HCT116 (cell line): ENCODE data around the gene RPS6KA1.

Source experiments
- CBX3 ChIP-seq: IDR thresholded peaks from 2 replicates; pipeline ENCODE4 v1.6.1; 2012; ENCODE audit warnings: low read depth
- CEBPB ChIP-seq: IDR thresholded peaks from 2 replicates; pipeline ENCODE4 v1.6.1; 2012; ENCODE audit warnings: low read depth
- CTCF ChIP-seq, 3 experiments: fragments of 200-600 bp in 1 of 3; sonication (generic) in 1 of 3; IDR thresholded peaks in 2 of 3; conservative IDR thresholded peaks in 1 of 3; 2 replicates each; pipeline ENCODE4 v1.5.1; 2012 to 2017; ENCODE audit warnings: low read depth in 2 of 3, low read length in 2 of 3, antibody characterized with exemption in 1 of 3, borderline replicate concordance in 1 of 3, control low read depth in 1 of 3, mild to moderate bottlenecking in 1 of 3, mixed read lengths in 1 of 3, mixed run types in 1 of 3, moderate library complexity in 1 of 3; ENCODE audit not compliant: insufficient read depth in 1 of 3
- EZH2phosphoT487 ChIP-seq: fragments of 200-600 bp; IDR thresholded peaks from 2 replicates; pipeline ENCODE4 v1.6.1; 2018; ENCODE audit warnings: antibody characterized with exemption, borderline replicate concordance
- MAX ChIP-seq: IDR thresholded peaks from 2 replicates; pipeline ENCODE4 v1.6.1; 2012
- POLR2A ChIP-seq: IDR thresholded peaks from 2 replicates; pipeline ENCODE4 v1.7.0; 2011; ENCODE audit warnings: borderline replicate concordance; ENCODE audit not compliant: insufficient read depth, insufficient read length; ENCODE audit errors: extremely low read depth
- SP1 ChIP-seq: IDR thresholded peaks from 2 replicates; pipeline ENCODE4 v1.6.1; 2012; ENCODE audit warnings: low read depth
- SRF ChIP-seq: IDR thresholded peaks from 2 replicates; pipeline ENCODE4 v1.6.1; 2012; ENCODE audit warnings: low read depth
- TF ChIP-seq, protein P1 (sequence below): IDR thresholded peaks from 2 replicates; pipeline ENCODE4 v1.6.1; 2012

DNA sequence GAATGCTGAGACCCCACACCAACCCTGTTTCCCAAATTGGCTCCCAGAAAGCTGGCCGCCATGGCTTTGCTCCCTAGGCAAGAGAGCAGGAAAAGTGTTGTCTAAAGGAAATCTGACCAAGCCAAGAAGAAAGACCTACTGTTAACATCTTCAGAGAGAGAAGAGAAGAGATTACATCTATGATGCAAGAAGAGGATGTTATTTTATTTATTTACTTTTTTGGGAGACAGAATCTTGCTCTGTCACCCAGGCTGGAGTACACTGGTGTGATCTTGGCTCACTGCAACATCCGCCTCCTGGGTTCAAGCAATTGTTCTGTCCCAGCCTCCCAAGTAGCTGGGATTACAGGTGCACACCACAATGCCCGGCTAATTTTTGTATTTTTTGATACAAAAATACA lies 35.6 kb upstream of the RPS6KA1 start:
- TF ChIP-seq CEBPB (no peak), CTCF (IDR thresholded peaks at IDR 0.05 in 2 of 3, conservative IDR thresholded peaks at IDR 0.05 in 1 of 3; ENCODE audit: borderline replicate concordance in 1 of 3, insufficient read depth in 1 of 3, low read depth in 2 of 3, low read length in 2 of 3) (no peak), POLR2A (no peak), EZH2phosphoT487 (no peak), CBX3 (no peak), MAX (no peak), SP1 (no peak), SRF (no peak)
- TF ChIP-seq, protein P1, sequence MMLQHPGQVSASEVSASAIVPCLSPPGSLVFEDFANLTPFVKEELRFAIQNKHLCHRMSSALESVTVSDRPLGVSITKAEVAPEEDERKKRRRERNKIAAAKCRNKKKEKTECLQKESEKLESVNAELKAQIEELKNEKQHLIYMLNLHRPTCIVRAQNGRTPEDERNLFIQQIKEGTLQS = no peak
